HEK293T (cell line): Measurements from ENCODE around the gene CDO1.

ENCODE experiments used
- CTCF ChIA-PET: fragments of 350-600 bp; formaldehyde crosslinking; extraction: SDS; loops from one replicate; lab custom pipeline; 2021; ENCODE audit warnings: antibody characterized with exemption, inconsistent platforms; lab: Yijun Ruan, JAX
- POLR2A ChIA-PET: fragments of 350-600 bp; formaldehyde crosslinking; extraction: SDS; loops from one replicate; lab custom pipeline; 2020; ENCODE audit warnings: antibody characterized with exemption, inconsistent platforms; lab: Yijun Ruan, JAX
- DNase-seq: peaks from one replicate; pipeline ENCODE4 v3.0.0; 2012; ENCODE audit warnings: mixed read lengths; ENCODE audit errors: extremely low spot score
- ARNT ChIP-seq: fragments of 450-650 bp; IDR thresholded peaks from 2 replicates; pipeline ENCODE4 v1.6.1; 2017; ENCODE audit warnings: mild to moderate bottlenecking
- BHLHE40 ChIP-seq: fragments of 450-650 bp; IDR thresholded peaks from 2 replicates; pipeline ENCODE4 v1.6.1; 2016; ENCODE audit warnings: mild to moderate bottlenecking, moderate library complexity, borderline replicate concordance
- CTBP1 ChIP-seq: fragments of 450-650 bp; IDR thresholded peaks from 2 replicates; pipeline ENCODE4 v1.6.1; 2016; ENCODE audit warnings: borderline replicate concordance
- ELF4 ChIP-seq: fragments of 450-650 bp; IDR thresholded peaks from 2 replicates; pipeline ENCODE4 v1.6.1; 2017; ENCODE audit warnings: antibody characterized with exemption
- FOXA1 ChIP-seq: fragments of 450-650 bp; IDR thresholded peaks from 2 replicates; pipeline ENCODE4 v1.6.1; 2016; ENCODE audit warnings: mild to moderate bottlenecking
- FOXK2 ChIP-seq: fragments of 450-650 bp; IDR thresholded peaks from 2 replicates; pipeline ENCODE4 v1.6.1; 2016; ENCODE audit warnings: mild to moderate bottlenecking
- FOXM1 ChIP-seq: fragments of 450-650 bp; IDR thresholded peaks from 2 replicates; pipeline ENCODE4 v1.6.1; 2017; ENCODE audit warnings: mild to moderate bottlenecking, borderline replicate concordance
- HDGF ChIP-seq: fragments of 450-650 bp; IDR thresholded peaks from 2 replicates; pipeline ENCODE4 v1.6.1; 2017; ENCODE audit warnings: antibody characterized with exemption, borderline replicate concordance
- L3MBTL2 ChIP-seq: fragments of 450-650 bp; conservative IDR thresholded peaks from 2 replicates; pipeline ENCODE4 v1.6.1; 2016; ENCODE audit warnings: mild to moderate bottlenecking
- LEF1 ChIP-seq: fragments of 450-650 bp; IDR thresholded peaks from 2 replicates; pipeline ENCODE4 v1.6.1; 2017; ENCODE audit warnings: mild to moderate bottlenecking, borderline replicate concordance
- NFRKB ChIP-seq: fragments of 450-650 bp; IDR thresholded peaks from 2 replicates; pipeline ENCODE4 v1.6.1; 2016; ENCODE audit warnings: mild to moderate bottlenecking, moderate library complexity
- SP1 ChIP-seq: fragments of 450-650 bp; IDR thresholded peaks from 2 replicates; pipeline ENCODE4 v1.6.1; 2017
- SUZ12 ChIP-seq: fragments of 450-650 bp; IDR thresholded peaks from 2 replicates; pipeline ENCODE4 v1.6.1; 2016; ENCODE audit warnings: mild to moderate bottlenecking
- TARDBP ChIP-seq: fragments of 450-650 bp; IDR thresholded peaks from 2 replicates; pipeline ENCODE4 v1.6.1; 2016
- ZNF384 ChIP-seq: fragments of 450-650 bp; IDR thresholded peaks from 2 replicates; pipeline ENCODE4 v1.6.1; 2016
- TF ChIP-seq, protein P1 (sequence below): fragments of 450-650 bp; IDR thresholded peaks from 2 replicates; pipeline ENCODE4 v1.6.1; 2016

The CDO1 gene

DNA sequence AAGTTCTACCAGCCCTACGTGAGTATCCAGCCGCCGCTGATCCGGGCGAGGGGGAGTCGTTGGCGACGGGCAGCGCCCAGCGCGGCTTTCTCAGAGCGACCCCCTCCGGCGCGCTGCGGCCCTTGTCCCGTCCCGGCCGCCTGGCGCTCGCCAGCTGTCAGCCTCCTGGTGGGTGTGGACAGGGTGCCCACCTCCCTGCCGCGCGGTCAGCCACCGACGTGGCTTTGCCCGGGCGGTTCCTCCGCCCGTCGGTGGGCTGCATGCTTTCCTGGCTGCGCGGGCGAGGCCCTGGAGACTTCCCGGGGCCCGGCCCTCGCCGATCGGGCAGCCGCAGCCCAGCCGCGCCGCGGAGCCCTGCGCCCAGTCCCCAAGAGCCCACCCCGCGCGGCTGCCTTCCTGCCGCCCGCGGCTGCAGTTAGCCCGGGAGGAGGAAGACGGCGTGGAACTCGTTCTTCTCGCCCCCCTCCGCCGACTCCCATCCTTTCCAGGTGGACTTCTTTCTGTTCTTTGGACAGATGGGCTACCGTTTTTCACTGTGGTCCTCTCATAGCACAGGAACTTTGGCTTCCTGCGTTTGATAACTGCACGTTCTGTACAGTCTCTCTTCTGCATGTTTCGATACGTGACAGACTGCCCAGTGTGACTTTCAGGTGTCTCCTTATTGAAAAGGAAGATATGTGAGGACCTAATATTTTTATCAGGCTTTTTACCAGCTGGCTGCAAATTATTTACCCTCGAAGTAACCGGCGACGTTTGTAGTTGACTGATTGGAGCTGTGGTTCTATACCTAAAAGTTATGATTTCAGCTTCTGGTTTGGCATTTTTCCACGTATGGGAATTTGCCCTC lies 25.9 kb upstream of the CDO1 start:
- POLR2A ChIA-PET: interaction anchor here (0.8 to 1.1 kb wide), 2 partner anchors 23 to 26 kb away, joined by 3 to 4 read pairs; partner anchors contain the start of gene CDO1
- CTCF ChIA-PET: no interaction called here
- peak; percentile 48 for DNase-seq

DNA sequence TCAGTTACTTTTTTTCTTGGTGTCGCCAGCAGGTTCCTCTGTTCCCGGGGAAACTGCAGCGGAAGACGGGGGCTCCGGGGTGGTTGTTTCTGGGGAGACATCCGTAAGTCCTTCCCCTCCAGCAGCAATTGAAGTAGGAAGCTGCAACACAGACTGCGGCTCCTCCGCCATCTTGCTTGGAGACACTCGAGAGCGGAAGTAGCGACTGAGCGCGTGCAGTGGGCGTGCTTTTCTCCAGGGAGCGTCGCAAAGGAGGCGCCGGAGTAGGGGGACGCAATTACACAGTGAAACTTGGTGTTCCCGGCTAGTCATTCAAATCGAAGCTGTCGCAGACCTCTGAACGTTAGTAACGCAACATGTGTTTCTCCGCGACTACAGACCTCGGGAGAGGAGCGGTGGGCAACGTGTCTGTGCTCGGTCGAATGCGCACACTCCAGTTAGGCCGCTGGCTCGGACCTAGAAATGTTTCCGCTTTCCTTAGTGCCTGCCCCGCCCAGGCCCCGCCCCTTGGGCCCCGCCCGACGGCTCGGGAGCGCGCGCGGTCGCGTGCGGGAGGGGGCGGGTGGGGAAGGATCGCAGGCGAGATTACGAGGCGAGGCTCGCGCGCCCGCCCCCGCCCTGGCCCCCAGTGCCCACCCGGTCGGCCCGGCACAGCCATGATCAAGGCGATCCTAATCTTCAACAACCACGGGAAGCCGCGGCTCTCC lies 25.1 kb upstream of the CDO1 start, which contains the start of the genes AP3S1 and ATG12:
AP3S1 (plus strand) TSS at position 554 of the 707 bp plus-strand sequence; CDS start at position 657, 103 bp downstream.
ATG12 (minus strand) TSS at position 184 of the 707 bp plus-strand sequence; CDS start at position 171, 13 bp downstream.
- peak; percentile 81 for DNase-seq
- no peak for TF ChIP-seq BHLHE40
- peak; percentile 96 for TF ChIP-seq L3MBTL2
- peak; percentile 45; the same call in 1 of the 2 replicates for TF ChIP-seq FOXM1
- TF ChIP-seq ZNF384: no peak
- TF ChIP-seq SP1: no peak
- no peak for TF ChIP-seq LEF1
- peak; percentile 83 for TF ChIP-seq ELF4
- TF ChIP-seq, protein P1, sequence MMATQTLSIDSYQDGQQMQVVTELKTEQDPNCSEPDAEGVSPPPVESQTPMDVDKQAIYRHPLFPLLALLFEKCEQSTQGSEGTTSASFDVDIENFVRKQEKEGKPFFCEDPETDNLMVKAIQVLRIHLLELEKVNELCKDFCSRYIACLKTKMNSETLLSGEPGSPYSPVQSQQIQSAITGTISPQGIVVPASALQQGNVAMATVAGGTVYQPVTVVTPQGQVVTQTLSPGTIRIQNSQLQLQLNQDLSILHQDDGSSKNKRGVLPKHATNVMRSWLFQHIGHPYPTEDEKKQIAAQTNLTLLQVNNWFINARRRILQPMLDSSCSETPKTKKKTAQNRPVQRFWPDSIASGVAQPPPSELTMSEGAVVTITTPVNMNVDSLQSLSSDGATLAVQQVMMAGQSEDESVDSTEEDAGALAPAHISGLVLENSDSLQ: no peak
- peak; percentile 33; the same call in 1 of the 2 replicates for TF ChIP-seq NFRKB
- no peak for TF ChIP-seq ARNT
- POLR2A ChIA-PET: interaction anchor here (0.6 to 1.1 kb wide), 3 partner anchors 10 to 25 kb away, joined by 3 to 4 read pairs (median 3); partner anchors contain the start of gene CDO1
- CTCF ChIA-PET: no interaction called here

More for the DNA sequence above, 25.9 kb upstream of the CDO1 start:
- TF ChIP-seq SUZ12 (no peak), TARDBP (no peak), SP1 (no peak), CTBP1 (no peak), BHLHE40 (no peak), FOXK2 (no peak), LEF1 (no peak), FOXM1 (no peak), ELF4 (no peak), L3MBTL2 (no peak), NFRKB (no peak), FOXA1 (no peak), ZNF384 (no peak), ARNT (no peak), HDGF (no peak)
- TF ChIP-seq, protein P1: no peak

DNA sequence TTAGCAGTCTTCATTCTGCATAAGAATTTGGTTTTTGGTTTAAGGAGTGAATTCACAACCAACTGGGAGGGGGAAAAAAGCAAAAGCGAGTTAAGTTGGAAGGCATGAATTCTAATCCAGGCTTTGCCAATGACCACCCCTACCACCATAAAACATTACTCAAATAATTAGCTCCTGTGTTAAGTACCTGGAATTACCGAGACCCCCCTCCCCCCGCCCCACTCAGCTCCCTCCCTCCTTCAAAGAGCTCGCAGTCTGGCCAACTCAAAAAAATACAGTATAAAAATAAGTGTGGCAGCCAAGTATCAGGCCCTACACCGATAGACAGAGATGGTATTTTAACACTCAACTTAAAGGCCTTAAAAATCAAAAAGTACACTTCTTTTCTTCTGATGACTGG lies 24.4 kb upstream of the CDO1 start:
- DNase-seq: no peak
- ChIA-PET POLR2A (interaction anchor here (1.1 kb wide), 1 partner anchor 22 kb away, joined by 3 read pairs; no protein-coding TSS in a partner anchor), CTCF (no interaction called here)
- TF ChIP-seq HDGF (no peak), LEF1 (no peak), FOXK2 (no peak)
- TF ChIP-seq, protein P1: no peak

DNA sequence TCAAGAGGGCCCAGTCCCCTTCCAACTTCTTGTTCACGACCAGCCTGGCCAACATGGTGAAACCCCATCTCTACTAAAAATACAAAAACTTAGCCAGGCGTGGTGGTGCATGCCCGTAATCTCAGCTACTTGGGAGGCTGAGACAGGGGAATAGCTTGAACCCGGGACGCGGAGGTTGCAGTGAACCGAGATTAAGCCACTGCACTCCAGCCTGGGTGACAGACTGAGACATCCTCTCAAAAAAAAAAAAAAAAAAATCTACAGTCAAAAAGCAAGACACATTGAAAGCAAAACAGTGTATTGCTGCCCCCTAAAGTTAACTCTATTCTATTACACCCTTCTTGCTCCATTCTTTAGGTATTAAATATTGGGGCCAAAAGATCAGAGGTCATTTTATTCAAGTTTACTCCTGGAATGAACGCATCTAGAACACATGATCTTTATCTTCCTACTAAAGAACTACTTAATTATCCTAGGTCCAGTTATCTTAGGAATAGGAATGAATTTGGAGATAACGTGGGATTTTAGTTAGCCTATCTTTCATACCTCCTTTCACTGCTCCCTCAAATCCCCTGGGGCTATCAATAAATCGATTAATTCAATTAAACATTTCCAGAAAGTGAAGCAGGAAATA lies 22.5 kb upstream of the CDO1 start:
- no peak for DNase-seq
- ChIA-PET CTCF (interaction anchor here (0.8 to 1.3 kb wide), 5 partner anchors 25 to 264 kb away, joined by 3 to 5 read pairs (median 3); no protein-coding TSS in a partner anchor), POLR2A (interaction anchor here (0.8 to 1.5 kb wide), 2 partner anchors 23 to 295 kb away, joined by 3 to 4 read pairs; partner anchors contain the start of genes CDO1 and FEM1C)
- TF ChIP-seq FOXK2 (no peak), ZNF384 (peak; percentile 97)

DNA sequence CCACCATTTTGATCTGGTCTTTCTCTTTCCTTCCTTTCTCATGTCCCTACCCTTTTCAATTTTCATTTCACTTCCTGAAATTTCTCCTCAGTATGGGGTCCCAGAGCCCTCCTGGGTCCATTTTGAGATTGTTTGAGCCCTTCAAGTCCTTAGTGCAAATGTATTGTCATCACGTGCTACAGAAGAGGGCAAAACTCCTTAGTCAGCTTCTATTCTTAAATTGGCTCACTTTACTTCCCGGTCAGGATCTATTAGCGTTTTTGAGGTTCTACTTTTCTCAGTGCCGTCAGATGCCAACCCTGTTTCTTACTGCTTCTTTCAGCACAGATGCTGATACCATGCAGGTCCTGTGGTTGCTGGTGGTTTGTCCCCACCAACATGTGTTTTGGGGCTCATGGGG lies 19.0 kb upstream of the CDO1 start:
- DNase-seq: no peak
- CTCF ChIA-PET: interaction anchor here (0.7 kb wide), 1 partner anchor 183 kb away, joined by 4 read pairs; no protein-coding TSS in a partner anchor
- TF ChIP-seq ARNT (no peak), FOXK2 (no peak), FOXA1 (no peak)
- TF ChIP-seq, protein P1: no peak
- POLR2A ChIA-PET: no interaction called here
